ENCODE results near the gene SFTPD. TPM values are rescaled to one million over a fixed set of nuclear protein-coding genes. Genes with fewer than 3 reads are reported as not detected.

SFTPD gene
- total and polyA plus RNA-seq, 2 of the 13 experiments (the other 11 are each of a cell fraction or from before 2014, with no cell fraction given): not detected

- Histone ChIP-seq H3K4me2 (ENCODE audit: low read depth, low read length) (no peak overlapping the region), H2AFZ (ENCODE audit: low read length) (no peak overlapping the region), H3K79me2 (ENCODE audit: insufficient read depth, low read length) (no peaks in the 10 kb centered on the region), H4K20me1 (ENCODE audit: insufficient read depth, low read length) (no peaks in the 10 kb centered on the region), H3K27ac (ENCODE audit: extremely low read length, insufficient read depth, low read length) (no peak overlapping the region), H3K9ac (ENCODE audit: insufficient read depth, low read depth, low read length) (no peak overlapping the region), H3K9me3 (ENCODE audit: low read length) (no peaks in the 10 kb centered on the region), H3K27me3 (ENCODE audit: control insufficient read depth in 1 of 2, insufficient read depth in 2 of 2, low read length in 2 of 2) (peaks cover 3 to 49% of the 10 kb centered on the region in 2 experiments; a peak in 3 of 5 replicates), H3K4me1 (ENCODE audit: insufficient read depth, low read length) (no peaks in the 10 kb centered on the region), H3K4me3 (replicated peaks in 1 of 3; ENCODE audit: insufficient read depth in 1 of 3, low read depth in 2 of 3, low read length in 3 of 3) (no peak overlapping the region), H3K36me3 (replicated peaks in 1 of 2; ENCODE audit: control insufficient read depth in 1 of 2, insufficient read depth in 2 of 2, low read length in 2 of 2) (no peaks in the 10 kb centered on the region)
- no TSS peak for BruUV-seq (replicated peaks)
- CTCF ChIA-PET (ENCODE audit: low intra/inter-chr PET ratio, low total read pairs): no interaction called here
- no peak for TF ChIP-seq TAF1 (CRISPR knock-in tag; IDR thresholded peaks at IDR 0.05)
- ATAC-seq (no peak), FAIRE-seq (no peak), DNase-seq (ENCODE audit: low spot score) (no peak)
- WGBS (ENCODE audit: low lambda C conversion rate): 27% methylated on average over 11 of the region's 11 CpGs
- in situ Hi-C loops (cut with HindIII; ENCODE audit: extremely low pct_ligation_motif_present, low pct_unique_long_range_greater_than_20kb): loop anchor here (25.0 kb wide), 1 partner anchor 379 kb away; the partner anchor contains the start of gene SFTPA2
- POLR2A ChIA-PET: no interaction called here
- intact Hi-C loops (cut with micrococcal nuclease; ENCODE audit: unreplicated experiment): no loop called here
These were observed 7.2 kb downstream of the SFTPD start for GRCh38 chr10:79941585-79942210.

- no peaks in the 10 kb centered on the region for H3K79me2 ChIP-seq (ENCODE audit: insufficient read depth, low read length)
- in situ Hi-C loops (cut with HindIII; ENCODE audit: extremely low pct_ligation_motif_present, low pct_unique_long_range_greater_than_20kb): loop anchor here (25.0 kb wide), 1 partner anchor 379 kb away; the partner anchor contains the start of gene SFTPA2
- no peak overlapping the region for H3K4me2 ChIP-seq (ENCODE audit: low read depth, low read length)
- no TSS peak for BruUV-seq (replicated peaks)
- FAIRE-seq (no peak), DNase-seq (ENCODE audit: low spot score) (no peak), ATAC-seq (no peak)
- intact Hi-C loops (cut with micrococcal nuclease; ENCODE audit: unreplicated experiment): no loop called here
- POLR2A ChIA-PET: no interaction called here
- no peaks in the 10 kb centered on the region for H3K36me3 ChIP-seq (replicated peaks in 1 of 2; ENCODE audit: control insufficient read depth in 1 of 2, insufficient read depth in 2 of 2, low read length in 2 of 2)
- CTCF ChIA-PET (ENCODE audit: low intra/inter-chr PET ratio, low total read pairs): no interaction called here
- no peak overlapping the region for H3K9ac ChIP-seq (ENCODE audit: insufficient read depth, low read depth, low read length)
- WGBS (ENCODE audit: low lambda C conversion rate): 31% methylated on average over 3 of the region's 4 CpGs
- no peak overlapping the region for H3K4me3 ChIP-seq (replicated peaks in 1 of 3; ENCODE audit: insufficient read depth in 1 of 3, low read depth in 2 of 3, low read length in 3 of 3)
- H3K4me1 ChIP-seq (ENCODE audit: insufficient read depth, low read length): no peaks in the 10 kb centered on the region
- no peak overlapping the region for H3K27ac ChIP-seq (ENCODE audit: extremely low read length, insufficient read depth, low read length)
- H2AFZ ChIP-seq (ENCODE audit: low read length): no peak overlapping the region
- no peak for TF ChIP-seq HMG20B (CRISPR knock-in tag; conservative IDR thresholded peaks at IDR 0.05)
- no peak for TF ChIP-seq IRF2 (CRISPR knock-in tag; IDR thresholded peaks at IDR 0.05)
- no peak for TF ChIP-seq ZKSCAN8 (CRISPR knock-in tag; IDR thresholded peaks at IDR 0.05; ENCODE audit: borderline replicate concordance)
- H3K9me3 ChIP-seq (ENCODE audit: low read length): no peaks in the 10 kb centered on the region
- peaks cover 3 to 43% of the 10 kb centered on the region in 2 experiments; a peak in 3 of 5 replicates for H3K27me3 ChIP-seq (ENCODE audit: control insufficient read depth in 1 of 2, insufficient read depth in 2 of 2, low read length in 2 of 2)
- H4K20me1 ChIP-seq (ENCODE audit: insufficient read depth, low read length): no peaks in the 10 kb centered on the region
These were observed 7.8 kb downstream of the SFTPD start for GRCh38 chr10:79941146-79941545.
